OCI-LY1 (cell line): ENCODE results near the gene POLR2I.

Experiments used
- H2AFZ ChIP-seq: fragments of 200-600 bp; sonication (generic), shearing (Covaris generic); 2 replicates; pipeline ENCODE4 v1.6.0; 2014; ENCODE audit warnings: antibody characterized with exemption, mild to moderate bottlenecking, low read length
- H3F3A ChIP-seq: fragments of 200-600 bp; sonication (generic), shearing (Covaris generic); 2 replicates; pipeline ENCODE4 v1.6.0; 2014; ENCODE audit warnings: mild to moderate bottlenecking, antibody characterized with exemption, low read length, moderate library complexity; ENCODE audit not compliant: insufficient read depth
- H3K27ac ChIP-seq: fragments of 200-600 bp; sonication (generic); 2 replicates; pipeline ENCODE4 v1.5.1; 2014; ENCODE audit warnings: low read length, mixed run types, mild to moderate bottlenecking, low read depth; ENCODE audit not compliant: poor library complexity, severe bottlenecking
- H3K27me3 ChIP-seq: fragments of 200-600 bp; sonication (generic); 2 replicates; pipeline ENCODE4 v1.6.0; 2014; ENCODE audit warnings: antibody characterized with exemption, mild to moderate bottlenecking, low read length, moderate library complexity; ENCODE audit not compliant: insufficient read depth
- H3K36me3 ChIP-seq: fragments of 200-600 bp; sonication (generic); 2 replicates; pipeline ENCODE4 v1.6.1; 2014; ENCODE audit warnings: mild to moderate bottlenecking, antibody characterized with exemption, low read length, moderate library complexity, mixed read lengths; ENCODE audit not compliant: insufficient read depth
- H3K4me1 ChIP-seq: fragments of 200-600 bp; sonication (generic); 2 replicates; pipeline ENCODE4 v1.5.1; 2014; ENCODE audit warnings: mild to moderate bottlenecking, low read length, moderate library complexity; ENCODE audit not compliant: insufficient read depth, severe bottlenecking
- H3K4me2 ChIP-seq: fragments of 200-600 bp; sonication (generic), shearing (Covaris generic); 2 replicates; pipeline ENCODE4 v1.6.1; 2014; ENCODE audit warnings: low read length
- H3K4me3 ChIP-seq: fragments of 200-600 bp; sonication (generic); 2 replicates; pipeline ENCODE4 v1.5.1; 2014; ENCODE audit warnings: low read length, low read depth, mild to moderate bottlenecking, mixed read lengths; ENCODE audit not compliant: poor library complexity, severe bottlenecking
- H3K79me2 ChIP-seq: fragments of 200-600 bp; shearing (Covaris generic); 2 replicates; pipeline ENCODE4 v1.6.1; 2016; ENCODE audit warnings: mixed run types, low read length, mixed read lengths; ENCODE audit not compliant: insufficient read depth
- H3K9ac ChIP-seq: fragments of 200-600 bp; sonication (generic), shearing (Covaris generic); 2 replicates; pipeline ENCODE4 v1.6.1; 2014; ENCODE audit warnings: mild to moderate bottlenecking, low read length, mixed read lengths
- H3K9me2 ChIP-seq: fragments of 200-600 bp; sonication (generic), shearing (Covaris generic); 2 replicates; pipeline ENCODE4 v1.6.1; 2014; ENCODE audit warnings: low read depth, mild to moderate bottlenecking, low read length, mixed read lengths
- H3K9me3 ChIP-seq: fragments of 200-600 bp; shearing (Covaris generic); 2 replicates; pipeline ENCODE4 v1.6.1; 2014; ENCODE audit warnings: low read length, mixed read lengths
- H4K20me1 ChIP-seq: fragments of 200-600 bp; sonication (generic), shearing (Covaris generic); 2 replicates; pipeline ENCODE4 v1.6.0; 2016; ENCODE audit warnings: mild to moderate bottlenecking, low read length; ENCODE audit not compliant: insufficient read depth
- CTCF ChIP-seq: fragments of 200-600 bp; sonication (generic), shearing (Covaris generic); IDR thresholded peaks from 2 replicates; pipeline ENCODE4 v1.5.1; 2017; ENCODE audit warnings: mild to moderate bottlenecking, antibody characterized with exemption, low read length, moderate library complexity, mixed read lengths
- EZH2 ChIP-seq: fragments of 200-600 bp; sonication (generic), shearing (Covaris generic); IDR thresholded peaks from 2 replicates; pipeline ENCODE4 v1.8.0; 2017; ENCODE audit warnings: borderline replicate concordance, mixed run types, mild to moderate bottlenecking, antibody characterized with exemption, low read length, moderate library complexity, mixed read lengths

POLR2I gene

GRCh38 chr19:36151144-36152018, 36.7 kb upstream of the POLR2I start:
- Histone ChIP-seq H3K4me3 (no peak overlapping the region), H3K36me3 (peaks cover 43% of the 10 kb centered on the region), H3K79me2 (no peaks in the 10 kb centered on the region), H3K4me2 (no peak overlapping the region), H3K9ac (no peak overlapping the region), H4K20me1 (no peaks in the 10 kb centered on the region), H3K27ac (no peak overlapping the region), H3F3A (no peaks in the 10 kb centered on the region), H3K27me3 (no peaks in the 10 kb centered on the region), H2AFZ (no peak overlapping the region), H3K4me1 (no peaks in the 10 kb centered on the region), H3K9me3 (no peaks in the 10 kb centered on the region), H3K9me2 (no peaks in the 10 kb centered on the region)
- TF ChIP-seq EZH2: no peak
- TF ChIP-seq CTCF: no peak

- Histone ChIP-seq H3K4me1 (no peaks in the 10 kb centered on the region), H3F3A (no peaks in the 10 kb centered on the region), H3K9me3 (no peaks in the 10 kb centered on the region), H3K9ac (no peak overlapping the region), H3K27ac (no peak overlapping the region), H3K4me3 (no peak overlapping the region), H3K36me3 (peaks cover 51% of the 10 kb centered on the region), H2AFZ (no peak overlapping the region), H3K4me2 (no peak overlapping the region), H3K79me2 (no peaks in the 10 kb centered on the region), H3K27me3 (no peaks in the 10 kb centered on the region), H3K9me2 (no peaks in the 10 kb centered on the region), H4K20me1 (no peaks in the 10 kb centered on the region)
- TF ChIP-seq CTCF: no peak
- TF ChIP-seq EZH2: no peak
Measured at GRCh38 chr19:36150586-36150985, 35.9 kb upstream of the POLR2I start.

DNA sequence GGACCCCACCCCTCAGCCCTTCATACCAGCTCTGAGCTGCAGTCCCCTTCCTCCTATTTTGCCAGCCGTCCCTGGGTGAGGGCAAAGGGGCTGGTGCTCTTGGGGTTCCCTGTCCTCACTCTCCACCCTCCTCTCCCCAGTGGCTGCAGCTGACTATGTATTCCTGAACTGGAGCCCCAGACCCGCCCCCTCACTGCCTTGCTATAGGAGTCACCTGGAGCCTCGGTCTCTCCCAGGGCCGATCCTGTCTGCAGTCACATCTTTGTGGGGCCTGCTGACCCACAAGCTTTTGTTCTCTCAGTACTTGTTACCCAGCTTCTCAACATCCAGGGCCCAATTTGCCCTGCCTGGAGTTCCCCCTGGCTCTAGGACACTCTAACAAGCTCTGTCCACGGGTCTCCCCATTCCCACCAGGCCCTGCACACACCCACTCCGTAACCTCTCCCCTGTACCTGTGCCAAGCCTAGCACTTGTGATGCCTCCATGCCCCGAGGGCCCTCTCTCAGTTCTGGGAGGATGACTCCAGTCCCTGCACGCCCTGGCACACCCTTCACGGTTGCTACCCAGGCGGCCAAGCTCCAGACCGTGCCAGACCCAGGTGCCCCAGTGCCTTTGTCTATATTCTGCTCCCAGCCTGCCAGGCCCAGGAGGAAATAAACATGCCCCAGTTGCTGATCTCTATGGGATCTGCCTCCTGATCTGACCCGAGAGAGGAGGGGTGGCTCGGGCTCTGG, 35.2 kb upstream of the POLR2I start:
- Histone ChIP-seq H4K20me1 (no peaks in the 10 kb centered on the region), H3K27ac (no peak overlapping the region), H3K9ac (no peak overlapping the region), H3K9me3 (no peaks in the 10 kb centered on the region), H3K4me1 (no peaks in the 10 kb centered on the region), H3K79me2 (no peaks in the 10 kb centered on the region), H2AFZ (no peak overlapping the region), H3K36me3 (peaks cover 58% of the 10 kb centered on the region), H3K9me2 (no peaks in the 10 kb centered on the region), H3K27me3 (no peaks in the 10 kb centered on the region), H3F3A (no peaks in the 10 kb centered on the region), H3K4me2 (no peak overlapping the region), H3K4me3 (no peak overlapping the region)
- TF ChIP-seq CTCF (no peak), EZH2 (no peak)
